Measurements from ENCODE around the gene CHAT. TPM values are rescaled to one million over a fixed set of nuclear protein-coding genes. Genes with fewer than 3 reads are reported as not detected.

The CHAT gene
- total RNA-seq, 4 donors from 2014 or later = not detected

DNA sequence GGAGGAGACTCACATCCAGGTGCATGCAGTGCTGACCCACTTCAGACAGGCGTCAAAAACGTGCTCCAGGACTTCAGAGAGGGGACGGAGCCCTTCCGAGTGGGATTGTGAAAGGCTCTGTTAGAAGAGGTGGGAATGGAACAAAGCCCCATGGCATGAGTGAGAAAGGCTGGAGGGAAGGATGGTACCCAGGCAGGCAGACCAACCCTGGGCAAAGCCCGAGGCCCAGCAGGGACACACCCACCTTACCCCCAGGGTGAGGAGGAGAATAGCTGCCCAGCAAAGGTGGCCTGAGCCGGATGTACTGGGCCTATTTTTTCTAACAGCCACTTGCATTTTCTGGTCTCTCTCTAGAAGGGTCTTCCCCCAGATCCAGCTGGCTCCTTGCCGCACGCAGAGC, 14.8 kb downstream of the CHAT start:
- ATAC-seq (ENCODE audit: low FRiP score) (no peak), DNase-seq (ENCODE audit: low spot score) (no peak)
- TF ChIP-seq, protein P1, sequence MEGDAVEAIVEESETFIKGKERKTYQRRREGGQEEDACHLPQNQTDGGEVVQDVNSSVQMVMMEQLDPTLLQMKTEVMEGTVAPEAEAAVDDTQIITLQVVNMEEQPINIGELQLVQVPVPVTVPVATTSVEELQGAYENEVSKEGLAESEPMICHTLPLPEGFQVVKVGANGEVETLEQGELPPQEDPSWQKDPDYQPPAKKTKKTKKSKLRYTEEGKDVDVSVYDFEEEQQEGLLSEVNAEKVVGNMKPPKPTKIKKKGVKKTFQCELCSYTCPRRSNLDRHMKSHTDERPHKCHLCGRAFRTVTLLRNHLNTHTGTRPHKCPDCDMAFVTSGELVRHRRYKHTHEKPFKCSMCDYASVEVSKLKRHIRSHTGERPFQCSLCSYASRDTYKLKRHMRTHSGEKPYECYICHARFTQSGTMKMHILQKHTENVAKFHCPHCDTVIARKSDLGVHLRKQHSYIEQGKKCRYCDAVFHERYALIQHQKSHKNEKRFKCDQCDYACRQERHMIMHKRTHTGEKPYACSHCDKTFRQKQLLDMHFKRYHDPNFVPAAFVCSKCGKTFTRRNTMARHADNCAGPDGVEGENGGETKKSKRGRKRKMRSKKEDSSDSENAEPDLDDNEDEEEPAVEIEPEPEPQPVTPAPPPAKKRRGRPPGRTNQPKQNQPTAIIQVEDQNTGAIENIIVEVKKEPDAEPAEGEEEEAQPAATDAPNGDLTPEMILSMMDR (IDR thresholded peaks at IDR 0.05) = no peak

DNA sequence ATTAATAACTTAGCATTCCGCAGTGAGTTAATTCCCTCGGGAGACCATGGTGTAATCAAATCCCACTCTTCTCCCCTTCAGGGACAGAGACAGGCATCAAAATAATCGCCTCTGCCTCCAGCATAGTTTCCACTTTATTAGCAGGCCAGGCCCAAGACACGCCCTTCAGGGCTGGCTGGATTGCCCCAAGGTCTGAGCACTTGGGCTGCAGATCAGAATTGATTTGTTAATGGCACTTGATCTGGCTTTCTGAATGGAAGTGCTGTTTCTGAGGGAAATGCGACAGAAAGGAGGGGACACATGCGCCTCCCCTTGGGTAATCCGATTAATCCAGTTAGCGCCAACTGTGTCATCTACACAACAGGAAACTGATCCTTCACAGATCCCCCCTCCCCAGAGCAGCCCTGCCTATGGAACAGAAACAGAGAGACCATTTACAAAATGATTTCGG, 15.6 kb downstream of the CHAT start:
- DNase-seq (ENCODE audit: low spot score) = no peak
- TF ChIP-seq, protein P1 (IDR thresholded peaks at IDR 0.05) = no peak
- no peak for ATAC-seq (ENCODE audit: low FRiP score)

DNA sequence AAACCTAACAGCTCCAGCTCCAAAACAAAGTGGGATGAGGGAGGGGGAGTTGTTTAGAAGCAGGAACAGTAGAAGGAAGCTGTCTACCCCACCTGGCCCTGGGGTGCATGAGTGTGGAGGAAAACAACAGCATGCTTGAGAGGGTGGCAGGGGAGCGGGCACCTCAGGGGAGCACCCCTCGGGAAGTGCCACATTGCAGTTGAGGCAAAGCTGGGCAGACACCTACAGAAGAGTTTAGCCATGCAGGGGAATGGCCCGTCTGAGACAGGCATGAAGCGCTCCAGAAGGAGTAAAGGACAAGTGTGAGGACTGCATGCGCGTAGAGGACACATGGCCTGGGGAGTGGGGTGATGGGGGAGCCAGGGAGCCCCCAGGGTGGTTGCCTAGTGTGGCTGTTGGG, 18.1 kb downstream of the CHAT start:
- TF ChIP-seq, protein P1 (IDR thresholded peaks at IDR 0.05) = no peak
- ATAC-seq (ENCODE audit: low FRiP score) (no peak), DNase-seq (ENCODE audit: low spot score) (no peak)

DNA sequence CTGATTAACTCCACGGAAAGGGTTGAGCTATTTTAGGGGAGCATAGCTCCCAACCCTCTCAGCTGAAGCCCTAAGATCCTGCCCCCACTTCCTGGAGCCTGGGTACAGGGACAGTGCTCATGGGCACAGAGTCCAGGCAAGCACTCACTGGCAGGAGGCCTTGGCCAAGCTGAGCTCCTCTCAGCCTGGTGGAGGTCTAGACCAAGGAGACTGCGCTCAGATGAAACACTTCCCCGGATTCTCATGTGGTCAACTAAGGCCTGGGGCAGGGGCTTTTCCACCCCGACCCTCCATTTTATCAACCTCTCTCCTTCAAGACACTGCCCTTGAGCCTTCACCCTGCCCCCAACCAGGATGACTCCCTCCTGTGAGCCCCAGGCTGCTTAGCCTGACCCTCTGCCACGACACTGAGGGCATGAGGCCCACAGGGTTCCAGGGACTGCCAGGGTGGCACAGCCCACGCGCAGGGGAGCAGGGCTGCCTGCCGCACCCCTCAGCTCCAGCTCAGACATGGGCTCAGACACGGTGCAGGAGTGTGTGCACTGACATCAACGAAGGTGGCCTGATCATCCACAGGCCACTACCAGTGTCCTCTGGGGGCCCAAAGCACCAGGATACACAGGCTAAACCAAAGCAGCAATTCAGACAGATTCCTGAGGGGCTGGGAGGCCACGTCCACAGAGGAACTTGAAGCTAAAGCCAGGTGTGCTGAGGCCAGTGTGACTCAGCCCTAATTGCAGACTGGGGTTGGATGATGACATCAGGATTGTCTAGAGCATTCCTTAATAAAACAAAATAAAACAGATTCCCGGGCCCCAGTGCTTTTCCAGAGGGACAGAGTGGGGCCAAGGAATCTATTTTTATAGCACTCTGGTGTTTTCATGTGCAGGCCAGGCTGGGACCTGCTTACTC, 18.8 kb downstream of the CHAT start:
- DNase-seq (ENCODE audit: low spot score) (no peak), ATAC-seq (ENCODE audit: low FRiP score) (no peak)
- TF ChIP-seq, protein P1 (IDR thresholded peaks at IDR 0.05) = no peak

DNA sequence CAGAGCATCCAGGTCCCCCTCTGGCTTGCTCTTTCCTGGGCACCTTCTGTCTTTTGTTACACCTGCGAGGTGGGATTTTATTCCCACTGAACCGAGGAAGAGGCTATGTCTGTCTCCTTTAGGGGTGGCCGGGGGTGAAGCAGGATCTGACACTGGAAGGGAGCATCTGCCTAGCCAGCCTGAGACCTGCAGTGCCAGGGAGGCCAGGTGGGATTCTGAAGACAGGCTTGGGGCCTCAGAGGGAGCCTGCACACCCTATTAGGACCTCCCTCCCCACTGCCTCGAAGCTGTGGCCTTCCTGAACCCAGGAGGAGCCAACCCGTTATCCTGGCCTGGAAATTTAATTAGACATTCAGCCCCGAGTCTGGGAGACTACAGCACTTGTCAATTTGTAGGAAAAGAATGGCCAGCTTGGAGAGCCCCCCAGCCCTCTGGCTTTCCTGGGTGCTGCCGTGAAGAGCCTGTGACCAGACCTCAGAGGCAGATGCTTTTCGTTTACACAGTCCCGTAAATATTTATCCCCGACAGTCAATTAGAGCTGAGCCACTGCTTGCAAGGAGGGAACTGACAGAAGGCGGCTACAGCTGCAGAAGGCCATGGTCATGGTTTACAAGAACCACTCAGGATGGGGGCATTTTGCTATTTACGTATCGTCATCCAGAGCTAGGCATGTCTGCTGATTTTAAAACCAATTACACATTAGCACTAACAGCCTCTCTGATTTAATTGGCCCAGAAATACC, 19.7 kb downstream of the CHAT start:
- DNase-seq (ENCODE audit: low spot score) (no peak), ATAC-seq (ENCODE audit: low FRiP score) (no peak)
- TF ChIP-seq, protein P1 (IDR thresholded peaks at IDR 0.05) = no peak

DNA sequence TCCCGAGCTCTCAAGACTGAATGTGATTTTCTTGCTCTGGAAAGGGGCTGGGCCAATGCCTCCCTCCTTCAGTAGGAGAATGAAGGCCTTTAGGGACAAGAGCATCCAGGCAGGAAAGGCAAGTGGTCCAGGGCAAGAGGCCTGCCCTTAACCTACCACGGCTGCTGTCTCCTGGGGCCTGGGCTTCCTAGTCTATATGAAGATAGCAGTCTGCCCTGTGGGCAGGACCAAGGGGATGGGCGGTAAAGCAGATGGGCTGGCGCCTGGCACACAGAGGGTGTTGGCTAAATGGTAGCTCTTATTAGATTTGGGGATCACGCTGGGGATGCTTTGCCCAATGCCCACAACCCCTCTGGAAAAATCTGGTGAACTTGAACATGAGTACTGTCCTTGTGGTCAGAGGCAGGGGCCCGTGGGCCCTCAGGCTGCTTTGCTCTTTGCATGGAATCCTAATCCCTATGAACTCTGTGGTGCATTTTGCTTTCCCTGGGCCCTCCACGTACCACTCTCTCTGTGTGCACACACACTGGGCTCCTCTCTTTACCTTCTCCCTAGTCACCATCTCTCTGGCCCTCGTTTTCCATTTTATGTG, 20.3 kb downstream of the CHAT start:
- ATAC-seq (ENCODE audit: low FRiP score) (no peak), DNase-seq (ENCODE audit: low spot score) (peak; percentile 4)
- TF ChIP-seq, protein P1 (IDR thresholded peaks at IDR 0.05) = no peak

Data from omental fat pad (tissue), 4 donors.